ENCODE data around the gene ADSS1.

Gene ADSS1

GRCh38 chr14:104699426-104699748 is 24.6 kb upstream of the ADSS1 start:
- no peak for DNase-seq (ENCODE audit: low read depth, low spot score)

- DNase-seq (ENCODE audit: low read depth, low spot score) = no peak
Measured at GRCh38 chr14:104700225-104700651, 23.8 kb upstream of the ADSS1 start.

- no peak for DNase-seq (ENCODE audit: low read depth, low spot score)
Measured at GRCh38 chr14:104700747-104701217, 23.2 kb upstream of the ADSS1 start.

GRCh38 chr14:104701383-104702076 is 22.5 kb upstream of the ADSS1 start:
- no peak for DNase-seq (ENCODE audit: low read depth, low spot score)

- DNase-seq (ENCODE audit: low read depth, low spot score) = no peak
Measured at GRCh38 chr14:104702106-104702505, 21.9 kb upstream of the ADSS1 start.

GRCh38 chr14:104702673-104703072 is 21.4 kb upstream of the ADSS1 start:
- DNase-seq (ENCODE audit: low read depth, low spot score) = no peak

- DNase-seq (ENCODE audit: low read depth, low spot score) = no peak
Measured at GRCh38 chr14:104703269-104703668, 20.8 kb upstream of the ADSS1 start.

- DNase-seq (ENCODE audit: low read depth, low spot score) = no peak
Measured at GRCh38 chr14:104704252-104704651, 19.8 kb upstream of the ADSS1 start.

- no peak for DNase-seq (ENCODE audit: low read depth, low spot score)
Measured at GRCh38 chr14:104705340-104706047, 18.5 kb upstream of the ADSS1 start.

GRCh38 chr14:104706733-104707607 is 17.1 kb upstream of the ADSS1 start:
- DNase-seq (ENCODE audit: low read depth, low spot score) = no peak

GRCh38 chr14:104707608-104708595 is 16.1 kb upstream of the ADSS1 start:
- DNase-seq (ENCODE audit: low read depth, low spot score) = no peak

GRCh38 chr14:104708606-104709268 is 15.3 kb upstream of the ADSS1 start:
- no peak for DNase-seq (ENCODE audit: low read depth, low spot score)

- DNase-seq (ENCODE audit: low read depth, low spot score) = no peak
Measured at GRCh38 chr14:104709387-104710039, 14.5 kb upstream of the ADSS1 start.

GRCh38 chr14:104710071-104710735 is 13.8 kb upstream of the ADSS1 start:
- DNase-seq (ENCODE audit: low read depth, low spot score) = no peak

GRCh38 chr14:104712881-104713734 is 10.9 kb upstream of the ADSS1 start:
- DNase-seq (ENCODE audit: low read depth, low spot score) = no peak

GRCh38 chr14:104714066-104714465 is 10.0 kb upstream of the ADSS1 start:
- no peak for DNase-seq (ENCODE audit: low read depth, low spot score)

- DNase-seq (ENCODE audit: low read depth, low spot score) = no peak
Measured at GRCh38 chr14:104714681-104715080, 9.3 kb upstream of the ADSS1 start.

- no peak for DNase-seq (ENCODE audit: low read depth, low spot score)
Measured at GRCh38 chr14:104715416-104715815, 8.6 kb upstream of the ADSS1 start.

GRCh38 chr14:104715871-104716270 is 8.2 kb upstream of the ADSS1 start:
- DNase-seq (ENCODE audit: low read depth, low spot score) = no peak

Data from brain pericyte (primary cell).